Inflammatory macrophage treated with lipopolysaccharide for 4 hours (primary cell): ENCODE measurements around the gene HELT.
"Not testable (repeated sequence)": the region's sequence is repeated elsewhere in the genome, so short reads cannot be mapped to it uniquely, and the experiment has no call there.

Experiments used
- DNase-seq: peaks from one replicate; pipeline ENCODE4 v3.0.0-alpha.2; 2020

HELT gene

DNA sequence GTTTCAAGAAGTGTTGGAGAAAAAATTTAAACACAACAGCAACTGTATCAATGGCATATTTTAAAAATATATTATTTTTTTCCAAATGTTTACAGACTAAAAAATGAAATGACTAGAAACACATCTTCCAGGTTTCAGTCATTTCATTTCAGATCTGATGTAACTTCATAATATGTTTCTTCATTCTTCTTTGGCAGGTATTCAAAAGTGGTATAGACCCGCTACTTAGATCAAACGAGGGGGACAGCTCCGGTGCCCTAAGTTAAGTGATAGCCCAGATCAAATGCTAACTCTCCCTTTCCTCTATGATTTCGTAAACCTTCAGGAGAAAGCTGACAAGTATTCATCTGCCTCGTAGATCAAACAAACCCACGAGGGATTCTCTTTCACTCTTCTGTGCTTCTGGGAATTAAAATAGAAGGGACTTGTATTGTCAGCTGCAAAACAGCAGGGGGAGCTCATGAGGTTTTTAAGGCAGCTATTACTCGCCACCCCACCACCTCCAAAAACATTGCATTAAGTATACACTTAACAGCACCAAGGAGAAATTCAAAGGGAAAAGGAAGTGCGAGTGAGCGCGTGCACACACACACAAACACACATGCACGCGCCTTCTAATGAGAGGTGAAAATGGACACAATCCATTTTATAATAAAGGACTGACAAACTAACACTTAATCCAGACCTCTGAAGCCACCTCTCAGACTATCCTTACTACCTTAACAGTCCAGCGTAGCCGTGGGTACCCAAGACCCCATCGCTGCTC is 21.4 kb downstream of the HELT start:
- peak; percentile 52 for DNase-seq

DNA sequence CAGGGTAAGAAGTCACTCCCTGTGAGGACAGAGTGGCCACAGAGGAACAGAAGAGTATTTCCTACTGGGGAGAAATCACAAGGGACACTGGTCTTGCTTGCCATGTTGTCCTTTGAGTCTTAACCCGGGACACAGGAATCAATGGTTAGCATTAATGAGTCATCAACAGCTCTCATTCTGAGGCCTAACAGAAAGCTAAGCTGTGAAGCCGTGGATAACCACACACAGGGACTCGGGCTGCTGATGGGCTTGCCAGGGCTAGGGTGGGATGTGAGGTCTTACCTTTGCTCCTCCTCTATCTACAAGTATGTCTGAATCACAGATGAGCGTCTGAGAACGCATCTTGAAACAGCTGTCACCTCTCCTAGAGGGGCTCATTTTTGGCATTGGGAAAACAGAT is 22.2 kb downstream of the HELT start:
- no peak for DNase-seq

DNA sequence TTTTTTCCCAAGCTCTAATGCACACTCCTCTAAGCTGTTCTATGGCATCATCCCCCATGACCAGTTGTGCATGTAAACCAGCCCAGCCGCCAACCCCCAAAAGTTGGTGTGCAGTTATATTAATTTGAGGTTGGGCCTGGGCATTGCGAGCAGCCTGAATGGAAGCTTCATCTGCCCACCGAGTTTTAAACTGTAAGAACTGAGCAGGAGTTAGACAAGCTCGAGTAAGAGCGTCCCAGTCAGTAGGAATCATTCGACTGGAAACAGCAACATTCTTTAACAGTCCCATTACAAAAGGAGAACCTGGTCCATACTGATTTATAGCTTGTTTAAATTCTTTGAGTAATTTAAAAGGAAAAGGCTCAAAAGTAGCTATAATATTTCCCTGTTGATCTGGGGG is 32.0 kb downstream of the HELT start:
- not testable (repeated sequence) for DNase-seq

- DNase-seq = not testable (repeated sequence)
These were observed 33.0 kb downstream of the HELT start for GRCh38 chr4:185051283-185051682.

GRCh38 chr4:185053746-185054145 is 35.5 kb downstream of the HELT start:
- no peak for DNase-seq

GRCh38 chr4:185054272-185054671 is 36.0 kb downstream of the HELT start:
- DNase-seq = no peak

DNA sequence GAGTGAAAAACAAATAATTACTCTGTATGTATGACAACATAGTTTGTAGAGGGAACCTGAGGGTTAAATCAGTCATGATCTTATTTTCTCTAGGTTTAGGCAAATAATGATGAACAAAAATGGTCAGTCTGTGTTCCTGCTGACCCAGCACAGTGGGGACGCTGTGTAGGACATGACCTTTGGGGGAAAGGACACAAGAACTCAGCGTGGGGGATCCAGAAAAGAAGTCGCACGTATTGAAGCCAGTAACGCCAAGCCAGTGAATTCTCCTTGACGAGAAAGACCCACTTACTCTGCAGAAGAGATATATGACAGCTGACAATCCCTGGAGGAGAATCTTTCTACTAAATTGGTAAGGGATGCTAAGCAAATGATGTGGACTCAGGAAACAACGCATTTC is 36.6 kb downstream of the HELT start:
- DNase-seq = no peak

DNA sequence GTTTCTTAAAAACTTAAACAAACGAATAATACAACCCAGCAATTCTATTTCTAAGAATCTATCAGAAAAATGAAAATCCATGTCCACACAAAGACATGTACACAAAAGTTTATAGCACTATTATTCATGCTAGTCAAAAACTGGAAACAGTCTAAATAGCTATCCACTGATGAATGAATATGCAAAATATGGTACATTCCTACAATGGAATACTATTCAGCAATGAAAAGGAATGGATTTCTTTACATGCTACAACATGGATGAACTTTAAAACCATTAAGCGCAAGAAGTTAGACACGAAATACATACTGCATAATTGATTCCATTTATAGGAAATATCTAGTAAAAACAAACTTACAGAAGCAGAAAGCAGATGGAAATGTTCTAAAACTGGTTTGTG is 43.3 kb downstream of the HELT start:
- no peak for DNase-seq

DNA sequence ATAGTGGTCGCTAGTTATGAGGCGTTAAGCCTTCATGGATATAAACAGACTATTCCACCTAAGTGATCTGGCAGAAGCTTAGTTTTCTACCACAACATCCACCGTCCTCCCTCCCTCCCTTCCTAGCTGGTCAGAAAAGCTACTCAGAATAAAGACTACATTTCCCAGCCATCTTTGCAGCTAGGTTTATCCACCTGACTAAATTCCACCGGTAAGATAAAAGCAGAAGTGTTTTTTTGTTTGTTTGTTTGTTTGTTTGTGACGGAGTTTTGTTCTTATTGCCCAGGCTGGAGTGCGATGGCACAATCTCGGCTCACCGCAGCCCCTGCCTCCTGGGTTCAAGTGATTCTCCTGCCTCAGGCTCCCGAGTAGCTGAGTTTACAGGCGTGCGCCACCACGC is 44.3 kb downstream of the HELT start:
- DNase-seq = no peak

DNA sequence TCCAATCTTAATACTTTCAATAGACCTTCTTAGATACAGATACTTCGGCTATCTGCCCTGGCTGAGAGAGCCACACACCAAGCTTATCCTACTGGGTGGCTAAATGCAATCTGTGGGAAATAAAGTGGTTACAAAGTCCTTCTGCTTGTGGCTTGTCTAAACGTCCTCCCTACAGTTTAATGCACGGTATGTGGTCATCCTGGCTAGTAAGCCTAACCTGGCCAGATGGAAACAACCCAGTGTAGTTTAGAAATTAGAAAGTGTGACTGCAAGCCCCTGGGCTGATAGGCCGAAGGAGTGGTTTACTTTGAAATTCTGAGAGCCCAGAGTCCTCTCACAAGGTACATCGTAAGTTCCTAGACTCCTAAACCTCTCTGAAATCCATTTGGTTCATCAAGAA is 47.9 kb downstream of the HELT start:
- DNase-seq = no peak

- no peak for DNase-seq
These were observed 50.5 kb downstream of the HELT start for GRCh38 chr4:185068837-185069236.
